Stimulated activated CD8-positive, alpha-beta memory T cell treated with anti-CD3 and anti-CD28 coated beads, Interleukin-7, amount 100 ng/mL, for 48 hours (primary cell): ENCODE results near the gene MOSPD3.

Source experiments
- DNase-seq, 2 donors: peaks; one replicate each; pipeline ENCODE4 v3.0.0-alpha.2; 2020; ENCODE audit warnings: low read depth in 1 of 2; ENCODE audit errors: extremely low read depth in 1 of 2

Gene MOSPD3

DNA sequence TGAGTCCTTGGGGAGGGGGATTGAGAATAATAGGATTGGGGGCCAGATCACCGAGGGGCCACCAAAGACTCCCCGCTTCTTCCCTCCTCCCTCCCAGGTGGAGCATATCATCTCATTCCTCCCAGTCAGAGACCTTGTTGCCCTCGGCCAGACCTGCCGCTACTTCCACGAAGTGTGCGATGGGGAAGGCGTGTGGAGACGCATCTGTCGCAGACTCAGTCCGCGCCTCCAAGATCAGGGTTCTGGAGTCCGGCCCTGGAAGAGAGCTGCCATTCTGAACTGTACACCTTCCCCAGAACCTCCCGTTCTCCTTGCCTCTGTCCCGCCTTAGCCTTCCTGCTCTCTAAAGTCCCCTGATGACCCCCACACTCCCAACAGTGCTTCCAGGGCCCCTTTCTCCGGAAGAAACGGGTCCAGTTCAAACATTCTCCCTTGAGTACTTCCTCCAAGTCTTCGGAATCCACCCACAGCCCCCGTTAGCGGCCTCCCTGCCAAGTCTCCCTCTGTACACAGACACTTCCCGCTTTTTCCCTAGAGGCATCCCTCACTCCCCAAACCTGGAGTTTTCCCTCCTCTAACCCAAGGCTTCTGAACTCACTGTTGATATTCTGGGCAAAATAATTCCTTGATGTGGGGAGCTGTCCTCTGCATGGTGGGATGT lies 22.1 kb upstream of the MOSPD3 start:
- DNase-seq: no peak

GRCh38 chr7:100591596-100591995 lies 20.7 kb upstream of the MOSPD3 start:
- DNase-seq: no peak

DNA sequence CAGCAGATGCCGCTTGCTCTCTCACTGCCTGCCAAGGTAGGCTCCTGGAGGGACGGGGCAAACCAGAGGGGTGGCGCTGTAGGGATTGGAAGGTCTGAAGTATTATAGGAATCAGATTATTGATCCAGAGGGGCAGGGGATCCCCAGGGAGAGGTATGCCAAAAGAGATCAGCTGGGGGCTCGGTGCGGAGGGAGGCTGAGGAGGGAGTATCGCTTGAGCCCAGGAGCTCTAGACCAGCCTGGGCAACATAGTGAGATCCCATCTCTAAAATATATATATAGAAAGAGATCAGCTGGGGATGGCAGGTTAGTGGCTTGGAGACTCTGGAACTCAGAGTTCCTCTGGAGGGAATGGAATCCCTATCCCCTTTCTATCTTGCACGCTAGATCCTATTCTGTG lies 17.2 kb upstream of the MOSPD3 start:
- no peak for DNase-seq

DNA sequence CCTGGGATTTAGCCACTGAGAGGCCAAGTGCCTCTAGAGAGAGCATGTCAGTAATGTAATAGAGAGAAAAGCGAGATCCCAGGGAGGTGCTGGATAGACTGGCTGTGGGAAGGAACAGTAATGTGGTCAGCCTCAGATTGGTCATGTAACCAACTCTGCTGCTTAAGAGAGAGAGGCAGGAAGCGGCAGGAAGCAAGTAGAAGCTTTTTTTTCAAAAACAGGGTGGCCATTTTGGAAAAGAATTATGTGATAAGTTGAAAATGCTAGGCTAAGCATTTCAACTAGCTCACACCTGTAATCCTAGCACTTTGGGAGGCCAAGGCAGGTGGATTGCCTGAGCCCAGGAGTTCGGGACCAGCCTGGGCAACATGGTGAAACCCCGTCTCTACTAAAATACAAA lies 13.9 kb upstream of the MOSPD3 start:
- no peak for DNase-seq

GRCh38 chr7:100599911-100600729 lies 12.2 kb upstream of the MOSPD3 start:
- DNase-seq: no peak

- no peak for DNase-seq
Observed at GRCh38 chr7:100600730-100601038, 11.7 kb upstream of the MOSPD3 start.

GRCh38 chr7:100602889-100603725 lies 9.2 kb upstream of the MOSPD3 start:
- no peak for DNase-seq

DNA sequence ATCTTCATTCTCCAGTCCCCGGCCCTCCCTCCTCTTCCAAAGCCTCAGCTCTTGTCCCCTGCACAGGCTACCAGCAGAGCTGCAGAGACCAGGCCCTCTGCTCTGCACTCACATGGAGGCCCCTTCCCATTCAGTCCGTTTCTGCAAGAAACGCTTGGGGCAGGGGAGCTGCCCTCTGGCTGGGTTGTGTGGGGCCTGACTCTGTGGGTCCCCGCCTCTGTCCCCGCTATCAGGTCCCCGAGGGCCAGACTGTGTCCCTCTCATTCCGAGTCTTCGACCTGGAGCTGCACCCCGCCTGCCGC lies 8.7 kb upstream of the MOSPD3 start:
- no peak for DNase-seq

GRCh38 chr7:100604028-100604975 lies 8.0 kb upstream of the MOSPD3 start:
- peak; percentile 72 to 75 for DNase-seq

GRCh38 chr7:100604976-100605911 lies 7.1 kb upstream of the MOSPD3 start:
- DNase-seq: no peak

DNA sequence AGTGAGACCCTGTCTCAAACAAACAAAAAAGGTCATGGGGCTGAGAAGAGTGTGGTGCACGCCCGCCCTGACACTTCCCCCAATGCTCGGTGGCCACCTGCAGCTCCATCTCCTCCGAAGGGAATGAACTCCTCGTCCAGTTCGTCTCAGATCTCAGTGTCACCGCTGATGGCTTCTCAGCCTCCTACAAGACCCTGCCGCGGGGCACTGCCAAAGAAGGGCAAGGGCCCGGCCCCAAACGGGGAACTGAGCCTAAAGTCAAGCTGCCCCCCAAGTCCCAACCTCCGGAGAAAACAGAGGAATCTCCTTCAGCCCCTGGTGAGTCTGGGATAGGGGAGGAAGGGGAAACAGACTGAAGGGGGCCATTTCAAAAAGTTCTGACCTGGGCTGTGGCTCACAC lies 6.0 kb upstream of the MOSPD3 start:
- no peak for DNase-seq

DNA sequence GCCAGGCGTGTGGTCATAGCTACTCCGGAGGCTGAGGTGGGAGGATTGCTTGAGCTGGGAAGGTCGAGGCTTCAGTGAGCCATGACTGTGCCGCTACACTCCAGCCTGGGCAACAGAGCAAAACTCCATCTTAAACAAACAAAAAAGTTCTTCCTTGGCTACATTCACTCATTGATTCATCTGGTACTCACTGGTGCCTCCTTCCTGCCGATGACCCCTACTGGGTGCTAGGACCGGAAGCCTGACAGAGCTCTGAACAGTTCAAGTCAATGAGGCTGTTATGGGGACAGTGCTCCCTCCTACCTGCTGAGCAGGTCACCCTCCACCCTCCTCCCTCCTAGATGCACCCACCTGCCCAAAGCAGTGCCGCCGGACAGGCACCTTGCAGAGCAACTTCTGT lies 5.2 kb upstream of the MOSPD3 start:
- DNase-seq: no peak

DNA sequence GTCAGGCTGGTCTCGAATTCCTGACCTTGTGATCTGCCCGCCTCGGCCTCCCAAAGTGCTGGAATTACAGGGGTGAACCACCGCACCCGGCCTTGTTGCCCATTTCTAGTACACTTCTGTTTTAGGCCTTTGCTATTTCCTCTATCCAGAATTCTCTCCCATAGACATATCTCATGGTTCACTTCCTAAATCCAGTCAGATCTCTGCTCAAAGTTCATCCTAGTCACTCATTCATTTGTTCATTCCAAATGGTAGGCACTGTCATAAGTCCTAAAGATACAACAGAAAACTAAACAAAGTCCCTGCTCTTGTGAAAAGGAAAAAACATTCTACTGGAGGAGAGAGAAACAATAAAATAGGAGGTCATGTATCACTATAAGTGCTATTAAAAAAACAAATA lies 2.4 kb upstream of the MOSPD3 start:
- DNase-seq: no peak

DNA sequence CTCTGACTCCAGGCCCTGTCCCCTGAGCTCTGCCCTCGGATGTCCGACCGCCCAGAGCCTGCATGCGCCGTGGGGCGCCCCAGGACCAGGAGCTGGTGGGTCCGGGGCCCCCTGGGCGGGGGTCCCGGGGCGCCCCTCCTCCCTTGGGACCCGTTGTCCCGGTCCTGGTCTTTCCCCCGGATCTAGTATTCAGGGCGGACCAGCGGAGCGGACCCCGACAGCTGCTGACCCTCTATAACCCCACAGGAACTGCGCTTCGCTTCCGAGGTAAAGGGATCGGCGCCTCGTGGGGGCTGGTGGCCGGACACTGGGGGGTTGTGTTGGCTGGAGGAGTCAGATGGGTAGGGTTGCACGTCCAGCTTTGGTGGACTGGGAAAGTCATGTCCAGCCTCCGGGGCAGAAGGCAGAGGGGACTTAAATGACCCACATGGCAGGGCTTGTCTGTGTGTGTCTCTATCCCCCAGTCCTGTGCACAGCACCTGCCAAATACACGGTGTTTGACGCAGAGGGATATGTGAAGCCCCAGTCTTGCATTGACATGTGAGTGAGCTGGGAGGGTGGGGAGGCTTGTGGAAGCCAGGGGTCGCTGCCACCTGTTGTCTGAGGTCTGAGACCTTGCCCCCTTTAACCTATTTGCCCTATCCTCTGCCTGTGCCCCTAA lies 520 bp downstream of the MOSPD3 start:
- no peak for DNase-seq

- no peak for DNase-seq
Observed at GRCh38 chr7:100613412-100614175, 1.3 kb downstream of the MOSPD3 start.

GRCh38 chr7:100614308-100614861 lies 2.0 kb downstream of the MOSPD3 start:
- DNase-seq: no peak

DNA sequence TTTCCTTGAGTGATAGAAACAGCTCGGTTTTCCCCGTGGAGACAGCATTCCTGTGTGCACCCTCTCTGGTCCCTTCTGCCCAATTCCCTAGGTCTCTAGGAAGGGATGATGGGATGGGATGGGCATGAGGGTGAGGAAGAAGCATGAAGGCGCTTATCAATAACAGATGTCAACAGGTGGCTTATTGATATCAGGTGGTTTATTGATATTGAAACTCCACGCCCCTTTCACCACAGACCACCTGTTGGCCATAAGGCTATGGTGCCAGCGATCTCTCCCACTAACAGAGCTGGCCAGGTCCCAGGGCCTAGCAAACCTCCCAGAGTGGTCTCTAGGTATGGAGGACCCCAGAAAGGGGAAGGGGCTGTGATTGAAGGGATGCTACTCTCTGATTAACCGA lies 7.9 kb downstream of the MOSPD3 start:
- no peak for DNase-seq

DNA sequence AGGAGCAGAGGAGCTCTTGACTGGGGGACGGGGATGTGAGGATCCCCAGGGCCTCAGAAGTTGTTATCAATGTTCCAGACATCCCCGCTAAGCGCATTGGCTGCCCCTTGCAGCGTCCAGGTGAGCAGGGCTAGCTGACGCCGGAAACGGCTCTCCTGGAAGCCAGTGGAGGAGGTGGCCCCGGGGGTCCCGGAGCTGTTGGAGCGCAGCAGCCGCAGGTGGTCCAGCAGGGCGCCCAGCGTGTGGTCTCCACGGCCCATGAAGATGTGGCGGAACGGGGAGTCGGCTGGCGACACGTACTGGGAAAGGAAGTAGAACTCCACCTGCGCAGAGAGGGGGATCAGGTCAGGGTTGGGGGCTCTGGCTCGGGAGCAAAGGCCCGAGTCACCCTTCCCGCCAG lies 8.5 kb downstream of the MOSPD3 start:
- no peak for DNase-seq
